Uterus (tissue), 2 donors: ENCODE results near the gene MINDY1.

Source experiments
- CTCF ChIP-seq, 4 experiments: fragments of 200-600 bp in 2 of 4; fragments of 450-650 bp in 2 of 4; sonication (generic) in 2 of 4; IDR thresholded peaks; one replicate each; pipeline ENCODE4 v1.5.1; 2016 to 2019; ENCODE audit warnings: antibody characterized with exemption in 4 of 4, mild to moderate bottlenecking in 2 of 4, moderate library complexity in 1 of 4
- POLR2A ChIP-seq, 2 donors: fragments of 450-650 bp; IDR thresholded peaks; one replicate each; pipeline ENCODE4 v1.6.1; 2016; ENCODE audit warnings: antibody characterized with exemption in 2 of 2, mild to moderate bottlenecking in 1 of 2, moderate library complexity in 1 of 2

GRCh38 chr1:150985179-150985825 lies 21.4 kb downstream of the MINDY1 start:
- no peak for TF ChIP-seq CTCF (IDR thresholded peaks at IDR 0.05)
- no peak for TF ChIP-seq POLR2A (IDR thresholded peaks at IDR 0.05)
